HepG2 (cell line): ENCODE measurements around the gene ZNF331. TPM values are rescaled to one million over a fixed set of nuclear protein-coding genes. Genes with fewer than 3 reads are reported as not detected.

ENCODE experiments used
- AGO2 ChIP-seq: fragments of 200-400 bp; formaldehyde crosslinking; optimal IDR thresholded peaks from 2 replicates; pipeline ENCODE3; 2017; ENCODE audit warnings: mild to moderate bottlenecking, low read depth, low read length, moderate library complexity
- BCL6 ChIP-seq: IDR thresholded peaks from 2 replicates; pipeline ENCODE4 v1.6.1; 2016; ENCODE audit warnings: missing genetic modification reagents, missing compliant biosample characterization
- FOXO4 ChIP-seq: sonication (generic); formaldehyde crosslinking; conservative IDR thresholded peaks from 2 replicates; pipeline ENCODE4 v1.8.1; 2023; ENCODE audit warnings: missing genetic modification reagents
- MTA1 ChIP-seq: sonication (generic); formaldehyde crosslinking; IDR thresholded peaks from 2 replicates; pipeline ENCODE4 v1.4.0; 2020; ENCODE audit warnings: missing genetic modification reagents, mild to moderate bottlenecking, borderline replicate concordance
- MXI1 ChIP-seq: IDR thresholded peaks from 3 replicates; pipeline ENCODE4 v1.6.1; 2012; ENCODE audit warnings: low read depth, low read length, inconsistent platforms, borderline replicate concordance
- RBFOX2 ChIP-seq: fragments of 200-400 bp; formaldehyde crosslinking; IDR thresholded peaks from 2 replicates; pipeline ENCODE4 v1.6.1; 2017; ENCODE audit warnings: low read depth, mild to moderate bottlenecking, low read length
- TCF7L2 ChIP-seq: IDR thresholded peaks from 2 replicates; pipeline ENCODE4 v1.6.1; 2011; ENCODE audit warnings: mild to moderate bottlenecking, low read depth, low read length, moderate library complexity
- TFDP1 ChIP-seq: IDR thresholded peaks from 2 replicates; pipeline ENCODE4 v1.6.1; 2016; ENCODE audit warnings: missing compliant biosample characterization, missing genetic modification reagents, borderline replicate concordance
- ZHX1 ChIP-seq: sonication (generic); formaldehyde crosslinking; IDR thresholded peaks from 2 replicates; pipeline ENCODE4 v1.8.1; 2022; ENCODE audit warnings: low read depth, mild to moderate bottlenecking, missing genetic modification reagents
- ZNF407 ChIP-seq: sonication (generic); formaldehyde crosslinking; IDR thresholded peaks from one replicate; pipeline ENCODE4 v1.5.1; 2020; ENCODE audit warnings: mild to moderate bottlenecking, missing genetic modification reagents; ENCODE audit errors: not compliant biosample characterization
- ZNF570 ChIP-seq: sonication (generic); formaldehyde crosslinking; IDR thresholded peaks from 2 replicates; pipeline ENCODE4 v1.4.0; 2020; ENCODE audit warnings: mild to moderate bottlenecking, missing genetic modification reagents, borderline replicate concordance
- ZNF737 ChIP-seq: sonication (generic); formaldehyde crosslinking; IDR thresholded peaks from 2 replicates; pipeline ENCODE4 v1.5.0; 2020; ENCODE audit warnings: missing genetic modification reagents, mild to moderate bottlenecking, borderline replicate concordance
- polyA plus RNA-seq, 8 experiments: library from polyadenylated mRNA; depleted of rRNA in 3 of 8; stranded (reverse) in 7 of 8; unstranded in 1 of 8; fragments of >200 nt; fragmentation: Illumina TruSeq in 4 of 8; extraction: Trizol in 4 of 8; gene quantifications; 2 replicates each; pipeline versions ENCODE4 v1.2.1 to v1.2.3, GENCODE V29; 2011 to 2016; ENCODE audit warnings: low read depth in 4 of 8, missing spikeins in 1 of 8, mixed read lengths in 1 of 8; ENCODE audit not compliant: insufficient read depth in 1 of 8
- total RNA-seq, 5 experiments: library from RNA; depleted of rRNA; stranded (reverse); fragments of >200 nt; fragmentation: Illumina TruSeq; extraction: Trizol; gene quantifications; 2 replicates each; pipeline ENCODE4 v1.2.3, GENCODE V29; 2016; ENCODE audit warnings: low read depth in 1 of 5

ZNF331 gene
- total and polyA plus RNA-seq, 2 of the 13 experiments (the other 11 are each of a cell fraction or from before 2014, with no cell fraction given), result 8.2 to 13.3 TPM

GRCh38 chr19:53553865-53554791 lies 16.2 kb downstream of the ZNF331 start (continued):
- 0 out of 2 replicates have a peak, but pooled peaks have one; percentile 22 for TF ChIP-seq FOXO4
- TF ChIP-seq ZNF737 (CRISPR knock-in tag), result no peak
- 0 out of 2 replicates have a peak, but pooled peaks have one; percentile 14 for TF ChIP-seq RBFOX2
- peak; percentile 30 for TF ChIP-seq AGO2
- TF ChIP-seq ZHX1, result 0 out of 2 replicates have a peak, but pooled peaks have one; percentile 19
- TF ChIP-seq ZNF570, result no peak
- no peak for TF ChIP-seq TFDP1 (CRISPR knock-in tag)
- no peak for TF ChIP-seq TCF7L2
- no peak for TF ChIP-seq MXI1
- TF ChIP-seq BCL6, result no peak
- TF ChIP-seq MTA1, result peak; percentile 45; the same call in 1 of the 2 replicates
- no peak for TF ChIP-seq ZNF407
